HCT116 (cell line): Measurements from ENCODE around the gene RXRA. TPM values are rescaled to one million over a fixed set of nuclear protein-coding genes. Genes with fewer than 3 reads are reported as not detected.

Source experiments
- ATAC-seq: fragments of 200-7000 bp; cut with Tn5 transposase; 2 replicates; pipeline ENCODE4 v1.9.1; 2020; ENCODE audit warnings: mild to moderate bottlenecking, moderate library complexity
- BruUV-seq: library from RNA; stranded (reverse); fragments of 400-500 nt; replicated peaks from 2 replicates; lab custom pipeline; 2021; lab: Mats Ljungman, UMichigan
- CTCF ChIA-PET: fragments of 300-600 bp; sonication (Branson Sonifier 250); formaldehyde crosslinking; loops from one replicate; lab custom pipeline; 2021; ENCODE audit warnings: antibody characterized with exemption; lab: Charles Lee
- POLR2A ChIA-PET: fragments of 300-600, 350-600 bp; sonication (Branson Sonifier 250); formaldehyde crosslinking; loops from one replicate; lab custom pipeline; 2021; ENCODE audit warnings: antibody characterized with exemption; lab: Charles Lee
- RAD21 ChIA-PET, 2 experiments: fragments of 300-600 bp; sonication (Branson Sonifier 250); formaldehyde crosslinking; loops; one replicate each; lab custom pipeline; 2023; ENCODE audit warnings: low total read pairs in 2 of 2; ENCODE audit not compliant: uncharacterized antibody in 2 of 2, unreplicated experiment in 2 of 2, low non-redundant PET in 1 of 2; lab: Charles Lee
- DNase-seq: peaks from one replicate; pipeline ENCODE4 v3.0.0-alpha.2; 2010; ENCODE audit warnings: low read depth, low spot score
- H2AFZ ChIP-seq: fragments of 200-600 bp; shearing (Covaris generic), sonication (generic); 2 replicates; pipeline ENCODE4 v1.6.1; 2017; ENCODE audit warnings: low read depth, mixed run types, mixed read lengths, antibody characterized with exemption, low read length; ENCODE audit not compliant: poor library complexity, severe bottlenecking
- H3K27ac ChIP-seq: 2 replicates; pipeline ENCODE4 v1.5.1; 2012; ENCODE audit warnings: low read depth, low read length
- H3K27me3 ChIP-seq: fragments of 200-600 bp; sonication (generic); 2 replicates; pipeline ENCODE4 v1.6.1; 2016; ENCODE audit warnings: mixed run types, low read length, mixed read lengths; ENCODE audit not compliant: insufficient read depth
- H3K36me3 ChIP-seq, 2 experiments: fragments of 200-500 bp in 1 of 2; fragments of 200-600 bp in 1 of 2; sonication (Bioruptor generic) in 1 of 2; sonication (generic) in 1 of 2; 2 replicates each; pipeline versions ENCODE4 v1.5.1 to v1.6.1; 2014 to 2016; ENCODE audit warnings: low read length in 2 of 2, inconsistent platforms in 1 of 2, mixed read lengths in 1 of 2, mixed run types in 1 of 2; ENCODE audit not compliant: insufficient read depth in 2 of 2, control insufficient read depth in 1 of 2
- H3K4me1 ChIP-seq, 2 experiments: fragments of 200-600 bp in 1 of 2; sonication (generic) in 1 of 2; 2 replicates each; pipeline versions ENCODE4 v1.5.1 to v1.6.1; 2012 to 2017; ENCODE audit warnings: low read length in 2 of 2, inconsistent platforms in 1 of 2, mild to moderate bottlenecking in 1 of 2, mixed read lengths in 1 of 2, mixed run types in 1 of 2, moderate library complexity in 1 of 2; ENCODE audit not compliant: insufficient read depth in 2 of 2, control insufficient read depth in 1 of 2
- H3K4me2 ChIP-seq: fragments of 200-600 bp; sonication (generic); 2 replicates; pipeline ENCODE4 v1.6.1; 2017; ENCODE audit warnings: mixed run types, low read length, mixed read lengths
- H3K4me3 ChIP-seq, 2 experiments: fragments of 200-600 bp in 1 of 2; sonication (generic) in 1 of 2; replicated peaks in 1 of 2; 2 replicates each; pipeline ENCODE4 v1.5.1; 2011 to 2016; ENCODE audit warnings: low read length in 2 of 2, control low read depth in 1 of 2, low read depth in 1 of 2, mild to moderate bottlenecking in 1 of 2, mixed read lengths in 1 of 2, mixed run types in 1 of 2
- H3K79me2 ChIP-seq: fragments of 200-600 bp; sonication (generic); 2 replicates; pipeline ENCODE4 v1.6.1; 2017; ENCODE audit warnings: mild to moderate bottlenecking, mixed run types, low read length, moderate library complexity, mixed read lengths; ENCODE audit not compliant: insufficient read depth
- H3K9ac ChIP-seq: fragments of 200-600 bp; sonication (generic); 2 replicates; pipeline ENCODE4 v1.6.1; 2016; ENCODE audit warnings: low read length, mixed read lengths
- H3K9me2 ChIP-seq: fragments of 200-600 bp; sonication (generic), shearing (Covaris generic); 2 replicates; pipeline ENCODE4 v1.6.1; 2017; ENCODE audit warnings: mixed run types, mild to moderate bottlenecking, moderate library complexity; ENCODE audit not compliant: insufficient read depth
- H3K9me3 ChIP-seq, 2 experiments: fragments of 200-500 bp in 1 of 2; fragments of 200-600 bp in 1 of 2; sonication (Bioruptor generic) in 1 of 2; sonication (generic) in 1 of 2; 2 replicates each; pipeline ENCODE4 v1.6.1; 2014 to 2017; ENCODE audit warnings: low read length in 2 of 2, mixed read lengths in 2 of 2, inconsistent platforms in 1 of 2, low read depth in 1 of 2, mild to moderate bottlenecking in 1 of 2, mixed run types in 1 of 2, moderate library complexity in 1 of 2; ENCODE audit not compliant: control insufficient read depth in 1 of 2, insufficient read depth in 1 of 2
- H4K20me1 ChIP-seq: fragments of 200-600 bp; sonication (generic), shearing (Covaris generic); 2 replicates; pipeline ENCODE4 v1.6.1; 2017; ENCODE audit warnings: mixed run types, mild to moderate bottlenecking, moderate library complexity; ENCODE audit not compliant: insufficient read depth
- ATF3 ChIP-seq: IDR thresholded peaks from 2 replicates; pipeline ENCODE4 v1.6.1; 2012
- CTCF ChIP-seq, 3 experiments: fragments of 200-600 bp in 1 of 3; sonication (generic) in 1 of 3; IDR thresholded peaks in 2 of 3; conservative IDR thresholded peaks in 1 of 3; 2 replicates each; pipeline ENCODE4 v1.5.1; 2012 to 2017; ENCODE audit warnings: low read depth in 2 of 3, low read length in 2 of 3, antibody characterized with exemption in 1 of 3, borderline replicate concordance in 1 of 3, control low read depth in 1 of 3, mild to moderate bottlenecking in 1 of 3, mixed read lengths in 1 of 3, mixed run types in 1 of 3, moderate library complexity in 1 of 3; ENCODE audit not compliant: insufficient read depth in 1 of 3
- ELF1 ChIP-seq: IDR thresholded peaks from 2 replicates; pipeline ENCODE4 v1.6.1; 2012; ENCODE audit warnings: low read depth, borderline replicate concordance
- ZFX ChIP-seq: fragments of 450-650 bp; IDR thresholded peaks from 2 replicates; pipeline ENCODE4 v1.6.1; 2017
- intact Hi-C: fragments of 100-400 bp; cut with micrococcal nuclease; formaldehyde crosslinking; loops from 2 replicates; pipeline ENCODE4 v1.10.0; 2022
- total RNA-seq: library from RNA; stranded (reverse); gene quantifications from one replicate; pipeline ENCODE4 v1.2.1, GENCODE V29; 2021; ENCODE audit not compliant: unreplicated experiment

Gene RXRA
- total RNA-seq, 1 experiment from 2014 or later = 43.9 TPM

DNA sequence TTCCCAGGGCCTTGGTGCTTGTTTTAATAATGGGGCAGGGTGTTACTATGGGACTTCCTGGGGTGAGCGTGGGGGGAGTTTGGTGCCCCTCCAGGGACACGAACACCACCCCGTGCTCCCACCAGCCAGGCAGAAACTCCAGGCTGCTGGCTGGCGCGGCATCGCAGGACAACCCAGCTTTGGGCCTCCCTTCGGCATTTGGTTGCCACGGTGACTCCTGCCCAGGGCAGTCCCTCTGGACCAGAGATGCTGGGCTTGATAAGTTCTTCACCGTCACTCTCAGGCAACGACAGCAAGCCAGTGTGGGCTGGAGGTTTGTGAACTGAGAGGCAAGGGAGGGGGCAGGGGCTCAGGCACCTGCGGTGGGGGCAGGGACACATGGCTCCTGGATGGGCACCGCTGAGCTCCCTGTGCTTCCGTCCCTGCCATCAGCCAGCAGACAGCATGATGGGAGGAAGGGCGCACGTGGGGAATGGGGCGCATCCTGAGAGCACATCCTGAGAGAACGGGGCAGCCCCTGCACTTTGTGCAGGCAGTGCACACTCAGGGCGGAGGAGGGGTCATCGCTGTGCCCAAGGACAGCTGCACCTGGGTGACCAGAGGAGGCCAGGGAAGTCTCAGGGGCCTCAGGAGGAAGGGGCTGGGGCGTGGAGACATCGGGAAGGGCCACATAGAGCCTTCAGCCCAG lies 116.4 kb downstream of the RXRA start:
- BruUV-seq = no TSS peak
- ChIA-PET RAD21 (interaction anchor here (1.2 to 2.4 kb wide), 6 partner anchors 64 to 272 kb away, joined by 3 to 10 read pairs (median 5); no protein-coding TSS in a partner anchor), CTCF (interaction anchor here (0.6 to 2.5 kb wide), 10 partner anchors 10 to 278 kb away, joined by 3 to 29 read pairs (median 6); partner anchors contain the start of gene RNU6ATAC), POLR2A (no interaction called here)
- peak; percentile 2; the same call in 1 of the 2 replicates for ATAC-seq
- Histone ChIP-seq H3K79me2 (no peaks in the 10 kb centered on the region), H3K36me3 (no peaks in the 10 kb centered on the region), H3K9me2 (no peaks in the 10 kb centered on the region), H3K27ac (no peak overlapping the region), H3K27me3 (no peaks in the 10 kb centered on the region), H3K4me1 (peaks cover 6 to 8% of the 10 kb centered on the region in 2 experiments; a peak in 3 of 4 replicates), H3K9ac (no peak overlapping the region), H3K4me3 (no peak overlapping the region), H2AFZ (no peak overlapping the region), H4K20me1 (no peaks in the 10 kb centered on the region), H3K4me2 (no peak overlapping the region), H3K9me3 (no peaks in the 10 kb centered on the region; a peak in 2 of 4 replicates)
- no peak for DNase-seq
- intact Hi-C loops = loop anchor here (1.0 to 5.0 kb wide), 3 partner anchors 64 to 272 kb away; no protein-coding TSS in a partner anchor
- TF ChIP-seq CTCF (IDR thresholded peaks at IDR 0.05 in 2 of 3, conservative IDR thresholded peaks at IDR 0.05 in 1 of 3; ENCODE audit: borderline replicate concordance in 1 of 3, insufficient read depth in 1 of 3, low read depth in 2 of 3, low read length in 2 of 3) = no peak
- no peak for TF ChIP-seq ELF1
- TF ChIP-seq ZFX = no peak
- TF ChIP-seq ATF3 = no peak
